Activated CD4-positive, alpha-beta T cell treated with anti-CD3 and anti-CD28 coated beads, Interleukin-2, amount 10 ng/mL, durations not matched to agents 7 days and 5 days (primary cell): ENCODE data around the gene AKAP10. TPM values are rescaled to one million over a fixed set of nuclear protein-coding genes. Genes with fewer than 3 reads are reported as not detected.
"Not testable (repeated sequence)": the region's sequence is repeated elsewhere in the genome, so short reads cannot be mapped to it uniquely, and the experiment has no call there.

Experiments
- CTCF ChIA-PET: fragments of 350-600 bp; sonication (Branson Sonifier 250); formaldehyde crosslinking; loops from one replicate; lab custom pipeline; 2021; ENCODE audit warnings: antibody characterized with exemption; lab: Charles Lee
- POLR2A ChIA-PET: fragments of 350-600 bp; sonication (Branson Sonifier 250); formaldehyde crosslinking; loops from one replicate; lab custom pipeline; 2021; ENCODE audit warnings: antibody characterized with exemption; lab: Charles Lee
- DNase-seq: peaks from one replicate; pipeline ENCODE4 v3.0.0-alpha.2; 2020
- H3K27ac Mint-ChIP-seq: one replicate; pipeline ENCODE4 v1.8.0; 2021; ENCODE audit warnings: mild to moderate bottlenecking, moderate library complexity, mixed read lengths
- H3K27me3 Mint-ChIP-seq: one replicate; pipeline ENCODE4 v1.8.0; 2021; ENCODE audit warnings: mixed read lengths
- H3K36me3 Mint-ChIP-seq: one replicate; pipeline ENCODE4 v1.8.0; 2021; ENCODE audit warnings: low read depth, mixed read lengths
- H3K4me1 Mint-ChIP-seq: one replicate; pipeline ENCODE4 v1.8.0; 2021; ENCODE audit warnings: mixed read lengths
- H3K4me3 Mint-ChIP-seq: one replicate; pipeline ENCODE4 v1.8.0; 2021; ENCODE audit warnings: mild to moderate bottlenecking, moderate library complexity, mixed read lengths
- H3K9me3 Mint-ChIP-seq: one replicate; pipeline ENCODE4 v1.8.0; 2021; ENCODE audit warnings: mixed read lengths
- total RNA-seq, 2 experiments: library from RNA; stranded (reverse); gene quantifications; one replicate each; pipeline ENCODE4 v1.2.3, GENCODE V29; 2021

The AKAP10 gene, protein sequence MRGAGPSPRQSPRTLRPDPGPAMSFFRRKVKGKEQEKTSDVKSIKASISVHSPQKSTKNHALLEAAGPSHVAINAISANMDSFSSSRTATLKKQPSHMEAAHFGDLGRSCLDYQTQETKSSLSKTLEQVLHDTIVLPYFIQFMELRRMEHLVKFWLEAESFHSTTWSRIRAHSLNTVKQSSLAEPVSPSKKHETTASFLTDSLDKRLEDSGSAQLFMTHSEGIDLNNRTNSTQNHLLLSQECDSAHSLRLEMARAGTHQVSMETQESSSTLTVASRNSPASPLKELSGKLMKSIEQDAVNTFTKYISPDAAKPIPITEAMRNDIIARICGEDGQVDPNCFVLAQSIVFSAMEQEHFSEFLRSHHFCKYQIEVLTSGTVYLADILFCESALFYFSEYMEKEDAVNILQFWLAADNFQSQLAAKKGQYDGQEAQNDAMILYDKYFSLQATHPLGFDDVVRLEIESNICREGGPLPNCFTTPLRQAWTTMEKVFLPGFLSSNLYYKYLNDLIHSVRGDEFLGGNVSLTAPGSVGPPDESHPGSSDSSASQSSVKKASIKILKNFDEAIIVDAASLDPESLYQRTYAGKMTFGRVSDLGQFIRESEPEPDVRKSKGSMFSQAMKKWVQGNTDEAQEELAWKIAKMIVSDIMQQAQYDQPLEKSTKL
- total RNA-seq = 10 to 100 TPM; 38.8 to 45.6 TPM

DNA sequence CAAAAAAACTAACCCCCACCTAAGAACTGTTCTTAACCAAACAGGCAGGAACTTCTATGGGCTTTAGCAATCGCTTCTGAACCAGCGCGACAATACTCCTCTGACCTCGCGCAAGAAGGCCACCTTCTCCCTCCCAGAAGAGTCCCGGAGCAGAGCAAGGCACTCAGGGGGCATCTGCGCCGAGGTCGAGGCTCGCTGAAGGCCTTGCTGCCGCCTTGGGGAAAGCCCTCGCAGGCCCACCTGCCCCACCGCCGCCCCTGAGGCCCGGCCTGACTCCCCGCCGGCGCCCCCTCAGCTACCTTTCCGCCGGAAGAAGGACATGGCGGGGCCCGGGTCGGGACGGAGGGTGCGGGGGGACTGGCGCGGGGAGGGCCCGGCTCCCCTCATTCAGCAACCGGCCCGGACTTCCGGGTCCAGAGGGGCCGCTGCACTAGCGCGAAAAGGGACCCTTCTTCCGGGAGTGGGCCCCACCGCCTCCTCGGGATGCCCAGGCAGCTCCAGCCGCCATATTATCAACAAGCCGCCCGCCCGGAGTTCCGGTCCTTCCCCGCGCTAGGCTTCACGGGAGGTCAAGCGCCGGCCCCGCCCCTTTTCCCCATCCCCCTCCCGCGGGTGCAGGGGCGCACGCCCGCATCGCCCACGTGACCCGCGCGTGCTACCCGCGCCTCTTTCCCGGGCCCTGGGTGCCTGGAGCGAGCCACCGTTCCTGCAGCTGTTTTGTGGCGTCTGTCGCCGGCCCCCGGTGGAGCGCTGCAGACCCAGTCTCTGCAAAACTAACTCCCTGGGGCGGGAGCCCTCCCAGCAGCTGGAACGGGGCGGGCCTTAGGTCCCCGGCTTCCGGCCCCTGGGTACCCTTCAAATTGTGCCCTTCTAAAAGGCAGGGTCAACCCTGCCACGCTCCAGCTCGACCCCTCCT is at the start of gene AKAP10:
Gene AKAP10 (minus strand): TSS at position 536 of the 916 bp plus-strand sequence. CDS start 149 bp downstream, at position 387.
- H3K4me1 Mint-ChIP-seq = peaks cover 49% of the 10 kb centered on the region
- POLR2A ChIA-PET = interaction anchor here (0.7 kb wide), 1 partner anchor 1030 kb away, joined by 3 read pairs; no protein-coding TSS in a partner anchor
- peaks cover 48% of the 10 kb centered on the region for H3K36me3 Mint-ChIP-seq
- H3K9me3 Mint-ChIP-seq = peaks cover 8% of the 10 kb centered on the region
- peak within 1 kb of the TSS; percentile 96 for H3K4me3 Mint-ChIP-seq
- peak; percentile 94 for DNase-seq
- CTCF ChIA-PET = interaction anchor here (0.8 to 1.0 kb wide), 3 partner anchors 9 to 15 kb away, joined by 3 to 6 read pairs (median 3); no protein-coding TSS in a partner anchor
- H3K27me3 Mint-ChIP-seq = no peaks in the 10 kb centered on the region
- peak within 1 kb of the TSS; percentile 99 for H3K27ac Mint-ChIP-seq

DNA sequence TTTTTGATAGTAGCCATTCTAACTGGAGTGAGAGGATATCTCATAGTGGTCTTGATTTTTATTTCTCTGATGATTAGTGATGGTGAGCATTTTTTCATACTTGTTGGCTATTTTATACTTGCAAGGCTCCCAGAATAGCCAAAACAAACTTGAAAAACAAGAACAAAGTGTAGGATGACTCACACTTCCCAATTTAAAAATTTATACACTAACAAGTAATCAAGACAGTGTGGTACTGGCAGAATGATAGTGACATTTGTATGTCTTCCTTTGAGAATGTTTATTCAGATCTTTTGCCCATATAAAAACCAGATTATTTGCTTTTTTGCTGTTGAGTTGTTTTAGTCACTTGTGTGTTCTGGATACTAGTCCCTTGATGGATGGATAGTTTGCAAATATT is 49.3 kb upstream of the AKAP10 start:
- H3K36me3 Mint-ChIP-seq = no peaks in the 10 kb centered on the region
- H3K27me3 Mint-ChIP-seq = peaks cover 34% of the 10 kb centered on the region
- no peak overlapping the region for H3K4me3 Mint-ChIP-seq
- H3K4me1 Mint-ChIP-seq = peaks cover 2% of the 10 kb centered on the region
- H3K9me3 Mint-ChIP-seq = no peaks in the 10 kb centered on the region
- POLR2A ChIA-PET = no interaction called here
- no peak overlapping the region for H3K27ac Mint-ChIP-seq
- no peak for DNase-seq
- CTCF ChIA-PET = no interaction called here

DNA sequence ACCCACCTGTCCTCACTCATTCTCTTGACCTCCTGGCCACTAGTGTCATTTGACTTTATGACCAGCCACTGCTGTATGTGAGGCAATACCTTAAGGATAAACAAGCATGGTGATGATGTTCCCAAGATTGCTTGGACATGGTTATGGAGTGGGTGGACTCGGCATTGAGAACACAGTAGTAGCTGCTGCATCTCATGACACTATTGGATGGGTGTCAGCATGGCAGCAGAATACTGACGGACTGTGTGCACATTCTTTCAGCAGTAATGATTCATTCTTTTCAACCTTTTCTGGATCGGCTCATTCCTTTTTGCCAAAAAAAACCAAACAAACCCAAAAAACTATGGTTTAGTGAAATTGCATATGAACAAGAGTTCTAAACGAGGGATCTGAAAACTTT is 45.1 kb upstream of the AKAP10 start:
- H3K27me3 Mint-ChIP-seq = peaks cover 25% of the 10 kb centered on the region

DNA sequence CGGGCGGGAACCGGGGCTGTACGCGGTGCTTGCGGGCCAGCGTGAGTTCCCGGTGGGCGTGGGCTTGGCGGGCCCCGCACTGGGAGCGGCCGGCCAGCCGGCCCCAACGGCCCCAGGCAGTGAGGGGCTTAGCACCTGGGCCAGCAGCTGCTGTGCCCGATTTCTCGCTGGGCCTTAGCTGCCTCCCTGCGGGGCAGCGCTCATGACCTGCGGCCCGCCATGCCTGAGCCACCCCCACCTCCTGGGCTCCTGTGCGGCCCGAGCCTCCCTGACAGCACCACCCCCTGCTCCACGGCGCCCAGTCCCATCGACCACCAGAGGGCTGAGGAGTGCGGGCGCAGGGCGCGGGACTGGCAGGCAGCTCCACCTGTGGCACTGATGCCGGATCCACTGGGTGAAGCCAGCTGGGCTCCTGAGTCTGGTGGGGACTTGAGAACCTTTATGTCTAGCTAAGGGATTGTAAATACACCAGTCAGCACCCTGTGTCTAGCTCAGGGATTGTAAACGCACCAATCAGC is 38.9 kb upstream of the AKAP10 start:
- H3K27ac Mint-ChIP-seq, H3K4me3 Mint-ChIP-seq, DNase-seq, H3K9me3 Mint-ChIP-seq, POLR2A ChIA-PET, H3K4me1 Mint-ChIP-seq, H3K36me3 Mint-ChIP-seq: not testable (repeated sequence)
- H3K27me3 Mint-ChIP-seq = peaks cover 33% of the 10 kb centered on the region
- CTCF ChIA-PET = interaction anchor here (0.6 to 0.7 kb wide), 2 partner anchors 40 to 1496 kb away, joined by 3 to 4 read pairs; no protein-coding TSS in a partner anchor

More for the DNA sequence above, 45.1 kb upstream of the AKAP10 start:
- ChIA-PET CTCF (interaction anchor here (0.6 to 0.9 kb wide), 2 partner anchors 30 to 47 kb away, joined by 3 read pairs; no protein-coding TSS in a partner anchor), POLR2A (no interaction called here)
- H3K9me3 Mint-ChIP-seq = no peaks in the 10 kb centered on the region
- no peaks in the 10 kb centered on the region for H3K36me3 Mint-ChIP-seq
- H3K4me3 Mint-ChIP-seq = no peak overlapping the region
- H3K27ac Mint-ChIP-seq = no peak overlapping the region
- no peaks in the 10 kb centered on the region for H3K4me1 Mint-ChIP-seq
- no peak for DNase-seq

DNA sequence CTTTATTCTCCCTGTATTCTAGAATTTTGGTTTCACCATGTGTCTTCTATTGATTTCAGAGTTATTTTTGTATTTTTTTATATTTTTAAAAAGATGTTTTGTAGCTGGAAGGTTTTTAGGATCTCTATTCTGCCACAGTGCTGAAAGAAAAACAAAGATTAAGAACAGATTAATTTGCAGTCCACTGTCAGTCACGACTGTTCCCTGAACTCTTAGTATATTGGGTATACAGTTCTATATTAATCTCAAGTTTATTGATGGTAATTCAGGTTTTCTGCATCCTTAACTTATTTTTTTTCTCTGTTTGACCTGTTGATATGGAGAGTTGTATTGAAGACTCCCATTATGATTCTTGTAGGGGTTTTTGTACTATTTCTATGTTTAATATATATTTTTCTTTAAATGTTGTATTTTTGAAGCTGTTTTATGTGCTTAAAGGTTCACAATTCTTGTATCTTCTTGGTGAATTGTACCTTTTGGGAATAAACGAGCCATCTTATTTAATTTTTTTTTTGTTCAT is 34.4 kb upstream of the AKAP10 start:
- no peak for DNase-seq
- CTCF ChIA-PET = interaction anchor here (0.6 kb wide), 1 partner anchor 598 kb away, joined by 5 read pairs; no protein-coding TSS in a partner anchor
- peaks cover 55% of the 10 kb centered on the region for H3K27me3 Mint-ChIP-seq
- no peaks in the 10 kb centered on the region for H3K9me3 Mint-ChIP-seq
- H3K36me3 Mint-ChIP-seq = no peaks in the 10 kb centered on the region
- H3K4me1 Mint-ChIP-seq = peaks cover 14% of the 10 kb centered on the region
- no peak overlapping the region for H3K4me3 Mint-ChIP-seq
- no peak overlapping the region for H3K27ac Mint-ChIP-seq
- POLR2A ChIA-PET = no interaction called here

DNA sequence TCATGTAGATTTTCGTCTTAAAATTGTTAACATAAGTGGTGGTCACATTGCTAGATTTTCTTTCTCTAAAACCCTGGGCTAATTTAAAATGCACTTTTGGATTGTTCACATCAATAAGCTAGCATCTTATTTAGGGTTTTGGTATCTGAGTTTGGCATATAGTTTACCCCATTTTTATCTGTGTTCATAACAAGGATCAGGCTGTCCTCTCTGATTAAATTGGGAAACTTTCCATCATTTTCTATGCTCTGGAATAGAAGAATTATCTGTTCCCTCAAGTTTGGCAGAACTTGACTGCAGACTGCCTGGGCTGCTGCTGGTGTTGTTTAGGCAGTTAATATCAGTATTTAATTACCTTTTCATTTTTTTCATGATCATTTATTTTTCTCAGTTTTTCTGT is 33.3 kb upstream of the AKAP10 start:
- Mint-ChIP-seq H3K4me3 (no peak overlapping the region), H3K36me3 (no peaks in the 10 kb centered on the region), H3K9me3 (no peaks in the 10 kb centered on the region), H3K27me3 (peaks cover 66% of the 10 kb centered on the region), H3K27ac (no peak overlapping the region), H3K4me1 (peaks cover 14% of the 10 kb centered on the region)
- DNase-seq = no peak
- CTCF ChIA-PET = no interaction called here
- POLR2A ChIA-PET = no interaction called here

DNA sequence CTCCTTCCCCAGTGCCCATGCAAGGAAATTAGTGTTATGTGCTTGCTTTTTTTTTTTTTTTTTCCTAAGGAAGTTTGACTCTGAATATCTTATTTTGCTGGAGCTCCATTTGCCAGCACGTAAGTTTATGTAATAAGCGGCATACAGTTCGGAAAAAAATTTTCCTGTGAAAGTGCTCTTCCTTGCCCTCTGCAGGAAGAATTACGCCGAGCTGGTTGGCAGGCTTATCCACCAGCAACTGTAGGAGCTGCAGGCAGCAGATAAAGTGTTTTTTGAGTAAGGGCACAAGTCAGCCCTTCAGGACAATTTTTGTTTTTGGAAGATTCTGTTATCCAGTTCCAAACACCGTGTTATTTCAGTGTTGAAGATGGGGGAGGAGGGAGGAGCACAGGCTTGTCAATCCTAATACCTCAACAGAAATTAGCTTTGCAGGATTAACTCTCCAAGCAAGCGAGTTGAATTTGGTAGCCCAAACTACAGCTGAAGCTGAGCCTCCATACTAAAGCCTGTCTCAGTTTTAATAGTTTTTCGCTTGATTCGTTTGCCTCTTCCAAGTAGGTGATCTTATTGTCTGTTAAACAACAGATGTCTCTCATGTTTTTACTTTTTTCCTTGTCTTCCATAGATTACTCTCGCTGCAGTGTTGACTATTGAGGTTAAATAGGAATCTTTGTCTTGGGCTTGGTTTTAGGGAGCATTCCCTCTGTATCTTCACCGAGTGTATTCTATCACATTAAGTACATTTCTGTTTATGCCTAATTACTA is 32.7 kb upstream of the AKAP10 start:
- ChIA-PET POLR2A (no interaction called here), CTCF (interaction anchor here (0.6 to 2.8 kb wide), 2 partner anchors 17 to 1852 kb away, joined by 3 to 16 read pairs; no protein-coding TSS in a partner anchor)
- H3K9me3 Mint-ChIP-seq = no peaks in the 10 kb centered on the region
- DNase-seq = no peak
- peaks cover 71% of the 10 kb centered on the region for H3K27me3 Mint-ChIP-seq
- peak overlapping the region; percentile 68 for H3K4me3 Mint-ChIP-seq
- H3K27ac Mint-ChIP-seq = no peak overlapping the region
- H3K36me3 Mint-ChIP-seq = no peaks in the 10 kb centered on the region
- H3K4me1 Mint-ChIP-seq = peaks cover 14% of the 10 kb centered on the region

DNA sequence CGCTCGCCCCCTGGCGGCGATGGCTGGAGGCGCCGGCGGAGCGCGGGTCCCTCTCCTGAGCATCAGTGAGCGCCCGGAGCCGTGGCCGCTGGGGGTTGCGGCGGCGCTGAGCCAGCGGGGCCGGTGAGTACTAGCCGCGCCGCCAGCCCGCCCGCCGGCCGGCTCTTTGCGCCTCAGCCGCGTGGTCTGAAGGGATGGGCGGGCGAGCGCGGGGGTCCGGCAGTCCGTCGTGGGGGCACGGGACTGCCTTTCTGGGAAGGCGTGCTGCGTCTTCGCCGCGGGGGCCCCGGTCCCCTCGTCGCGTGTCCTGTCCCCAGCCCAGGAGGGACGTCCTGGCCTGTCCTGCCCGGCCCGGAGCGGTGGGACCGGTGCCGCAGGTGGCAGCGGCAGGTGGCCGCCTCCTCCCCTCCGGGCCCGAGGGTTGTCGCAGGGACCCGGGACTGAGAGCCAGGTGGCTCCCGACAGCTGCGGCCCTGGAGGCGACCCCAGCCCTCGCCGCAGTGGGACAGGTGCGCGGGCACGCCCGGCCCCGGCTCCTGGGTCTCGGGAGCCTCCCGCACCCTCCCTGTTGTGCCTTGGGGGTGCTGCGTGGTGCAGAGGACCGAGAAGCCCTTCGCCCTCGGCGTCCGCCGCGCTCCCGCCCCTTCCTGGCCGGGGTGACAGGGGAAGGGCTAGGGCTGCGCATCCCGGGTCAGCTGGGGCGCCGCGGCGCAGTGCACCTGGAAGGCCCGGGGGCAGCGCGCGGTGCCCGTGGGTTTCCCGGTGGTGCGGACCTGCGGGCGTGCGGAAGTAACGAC is 31.9 kb upstream of the AKAP10 start, which contains the start of gene SPECC1:
Gene SPECC1 (plus strand): TSS at position 58 of the 797 bp plus-strand sequence. CDS start 87,293 bp downstream, outside the sequence.
- Mint-ChIP-seq H3K4me3 (peak within 1 kb of the TSS; percentile 85), H3K27ac (no peak within 1 kb of the TSS), H3K4me1 (peaks cover 14% of the 10 kb centered on the region), H3K36me3 (no peaks in the 10 kb centered on the region), H3K27me3 (peaks cover 72% of the 10 kb centered on the region), H3K9me3 (no peaks in the 10 kb centered on the region)
- DNase-seq = peak; percentile 83
- CTCF ChIA-PET = interaction anchor here (0.6 to 2.8 kb wide), 8 partner anchors 8 to 1851 kb away, joined by 3 to 16 read pairs (median 3); no protein-coding TSS in a partner anchor
- POLR2A ChIA-PET = no interaction called here

DNA sequence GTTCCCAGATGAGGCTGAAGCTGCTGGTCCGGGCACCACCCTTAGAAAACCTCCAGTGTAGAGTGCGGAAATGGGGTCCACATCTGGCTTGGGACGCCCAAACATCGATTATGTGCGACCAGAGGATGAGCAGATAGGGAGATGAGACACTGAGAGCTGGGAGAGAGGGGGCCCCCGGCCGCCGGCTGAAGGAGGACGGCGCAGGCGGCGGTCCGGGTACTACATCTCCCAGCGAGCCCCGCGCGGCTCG is 31.3 kb upstream of the AKAP10 start:
- Mint-ChIP-seq H3K27ac (no peak overlapping the region), H3K36me3 (no peaks in the 10 kb centered on the region), H3K4me1 (peaks cover 14% of the 10 kb centered on the region), H3K9me3 (no peaks in the 10 kb centered on the region), H3K4me3 (peak overlapping the region; percentile 85), H3K27me3 (peaks cover 67% of the 10 kb centered on the region)
- CTCF ChIA-PET = interaction anchor here (0.8 to 2.8 kb wide), 7 partner anchors 8 to 142 kb away, joined by 3 to 16 read pairs (median 3); no protein-coding TSS in a partner anchor
- POLR2A ChIA-PET = no interaction called here
- no peak for DNase-seq

DNA sequence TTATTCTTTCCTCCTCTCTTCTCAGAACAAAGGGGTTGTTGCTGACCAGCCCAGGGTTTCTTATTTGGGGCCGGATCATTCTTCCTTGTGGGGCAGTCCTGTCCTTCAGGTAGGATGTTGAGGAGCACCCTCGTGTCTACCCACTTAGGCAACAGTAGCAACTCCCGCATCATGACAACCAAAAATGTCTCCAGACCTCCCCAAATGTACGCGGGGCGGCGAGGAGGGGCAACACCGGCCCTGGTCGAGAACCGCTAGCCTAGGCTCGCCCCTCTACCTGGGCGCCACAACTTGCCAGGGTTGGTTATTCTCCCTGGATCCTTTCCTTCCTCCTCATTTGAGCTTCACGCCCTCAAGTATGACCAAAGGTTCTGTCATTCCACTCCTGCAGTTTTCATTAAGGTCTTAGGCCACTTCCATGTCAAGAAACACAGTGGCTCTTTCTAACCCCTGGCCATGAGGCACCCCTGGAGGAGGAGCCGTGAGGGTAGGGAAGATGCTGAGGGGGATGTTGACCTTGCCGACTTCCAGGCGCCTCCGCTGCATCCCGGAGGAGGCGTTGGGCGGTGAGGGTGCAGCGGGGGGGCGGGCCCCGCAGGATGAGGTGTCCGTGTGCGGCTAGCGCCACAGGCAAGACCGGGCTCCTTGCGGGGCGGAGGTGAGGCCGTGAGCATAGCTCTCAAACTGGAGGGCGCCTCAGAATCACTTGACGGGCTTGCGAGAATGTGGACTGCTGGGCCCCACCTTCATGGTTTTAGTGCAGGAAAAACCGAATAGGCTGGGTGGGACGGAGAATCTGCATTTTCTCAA is 30.8 kb upstream of the AKAP10 start:
- Mint-ChIP-seq H3K9me3 (no peaks in the 10 kb centered on the region), H3K4me1 (peaks cover 14% of the 10 kb centered on the region), H3K36me3 (no peaks in the 10 kb centered on the region), H3K4me3 (peak overlapping the region; percentile 85), H3K27me3 (peaks cover 63% of the 10 kb centered on the region), H3K27ac (no peak overlapping the region)
- CTCF ChIA-PET = interaction anchor here (0.7 to 2.8 kb wide), 8 partner anchors 9 to 1258 kb away, joined by 3 to 16 read pairs (median 4); no protein-coding TSS in a partner anchor
- POLR2A ChIA-PET = no interaction called here
- DNase-seq = no peak
